PFSK-1 (cell line): ENCODE data around the gene DPEP1.

Source experiments
- FOXP2 ChIP-seq: optimal IDR thresholded peaks from 2 replicates; pipeline ENCODE3; 2011; ENCODE audit warnings: borderline replicate concordance, control low read depth, inconsistent platforms; ENCODE audit not compliant: insufficient read depth; ENCODE audit errors: extremely low read length, extremely low read depth
- POLR2AphosphoS5 ChIP-seq: IDR thresholded peaks from 2 replicates; pipeline ENCODE4 v1.6.1; 2012; ENCODE audit warnings: low read depth, mild to moderate bottlenecking, control low read depth, low read length, moderate library complexity
- REST ChIP-seq, 2 experiments: IDR thresholded peaks; 2 replicates each; pipeline versions ENCODE4 v1.6.1 to v1.8.0; 2011 to 2012; ENCODE audit warnings: low read depth in 2 of 2, low read length in 2 of 2, control low read depth in 1 of 2, inconsistent platforms in 1 of 2, mild to moderate bottlenecking in 1 of 2, moderate library complexity in 1 of 2; ENCODE audit not compliant: insufficient read depth in 1 of 2
- SIN3A ChIP-seq: IDR thresholded peaks from 2 replicates; pipeline ENCODE4 v1.6.1; 2012; ENCODE audit warnings: mild to moderate bottlenecking, low read length, moderate library complexity, borderline replicate concordance; ENCODE audit not compliant: insufficient read depth
- TAF1 ChIP-seq: IDR thresholded peaks from 2 replicates; pipeline ENCODE4 v1.6.1; 2012; ENCODE audit warnings: low read length, control low read depth, borderline replicate concordance; ENCODE audit not compliant: insufficient read depth

Gene DPEP1

GRCh38 chr16:89667633-89668032 lies 54.2 kb downstream of the DPEP1 start:
- no peak for TF ChIP-seq REST (IDR thresholded peaks at IDR 0.05; ENCODE audit: insufficient read depth in 1 of 2, low read depth in 2 of 2, low read length in 2 of 2)
- TF ChIP-seq SIN3A = no peak
- no peak for TF ChIP-seq POLR2AphosphoS5
- TF ChIP-seq TAF1 = no peak
- TF ChIP-seq FOXP2 = no peak

GRCh38 chr16:89668790-89669158 lies 55.3 kb downstream of the DPEP1 start:
- TF ChIP-seq TAF1 (no peak), FOXP2 (no peak), POLR2AphosphoS5 (no peak), REST (IDR thresholded peaks at IDR 0.05; ENCODE audit: insufficient read depth in 1 of 2, low read depth in 2 of 2, low read length in 2 of 2) (no peak), SIN3A (no peak)

- no peak for TF ChIP-seq FOXP2
- no peak for TF ChIP-seq SIN3A
- no peak for TF ChIP-seq TAF1
- TF ChIP-seq REST (IDR thresholded peaks at IDR 0.05; ENCODE audit: insufficient read depth in 1 of 2, low read depth in 2 of 2, low read length in 2 of 2) = no peak
- TF ChIP-seq POLR2AphosphoS5 = no peak
These were observed 56.3 kb downstream of the DPEP1 start for GRCh38 chr16:89669755-89670154.

GRCh38 chr16:89670496-89671431 lies 57.3 kb downstream of the DPEP1 start:
- TF ChIP-seq REST (IDR thresholded peaks at IDR 0.05; ENCODE audit: insufficient read depth in 1 of 2, low read depth in 2 of 2, low read length in 2 of 2) = no peak
- no peak for TF ChIP-seq TAF1
- no peak for TF ChIP-seq FOXP2
- no peak for TF ChIP-seq POLR2AphosphoS5
- no peak for TF ChIP-seq SIN3A
